Neural progenitor cell (in vitro differentiated cells): ENCODE measurements around the gene LRRC15. TPM values are rescaled to one million over a fixed set of nuclear protein-coding genes. Genes with fewer than 3 reads are reported as not detected.

Source experiments
- DNase-seq: peaks from one replicate; pipeline ENCODE4 v3.0.0-alpha.2; 2016; ENCODE audit warnings: low spot score
- H2AFZ ChIP-seq: fragments of 200-600 bp; sonication (generic); replicated peaks from 2 replicates; pipeline ENCODE4 v1.6.1; 2016; ENCODE audit warnings: antibody characterized with exemption
- H3F3A ChIP-seq: fragments of 200-600 bp; sonication (generic); 2 replicates; pipeline ENCODE4 v1.6.1; 2016; ENCODE audit warnings: antibody characterized with exemption, low read depth
- H3K27ac ChIP-seq: fragments of 200-600 bp; sonication (generic); 2 replicates; pipeline ENCODE4 v1.5.1; 2016; ENCODE audit warnings: mild to moderate bottlenecking
- H3K27me3 ChIP-seq: fragments of 200-600 bp; sonication (generic); 2 replicates; pipeline ENCODE4 v1.6.1; 2016; ENCODE audit warnings: mild to moderate bottlenecking, moderate library complexity
- H3K36me3 ChIP-seq: fragments of 200-600 bp; sonication (generic); 2 replicates; pipeline ENCODE4 v1.5.1; 2016
- H3K4me1 ChIP-seq: fragments of 200-600 bp; sonication (generic); 2 replicates; pipeline ENCODE4 v1.6.1; 2016; ENCODE audit warnings: mixed run types
- H3K4me2 ChIP-seq: fragments of 200-600 bp; sonication (generic); 2 replicates; pipeline ENCODE4 v1.6.1; 2016
- H3K4me3 ChIP-seq: fragments of 200-600 bp; sonication (generic); 2 replicates; pipeline ENCODE4 v1.5.1; 2016
- H3K79me2 ChIP-seq: fragments of 200-600 bp; sonication (generic); 2 replicates; pipeline ENCODE4 v1.6.1; 2016; ENCODE audit warnings: low read depth
- H3K9ac ChIP-seq: fragments of 200-600 bp; sonication (generic); 2 replicates; pipeline ENCODE4 v1.6.1; 2016
- H3K9me3 ChIP-seq: fragments of 200-600 bp; sonication (generic); 2 replicates; pipeline ENCODE4 v1.5.1; 2016; ENCODE audit warnings: low read depth
- H4K20me1 ChIP-seq: fragments of 200-600 bp; sonication (generic); 2 replicates; pipeline ENCODE4 v1.6.1; 2016; ENCODE audit warnings: low read depth
- H3K27ac Mint-ChIP-seq: 3 replicates; pipeline ENCODE4 v1.8.0; 2021; ENCODE audit warnings: mixed read lengths
- H3K27me3 Mint-ChIP-seq: 2 replicates; pipeline ENCODE4 v1.8.0; 2022; ENCODE audit warnings: low read depth, mild to moderate bottlenecking, inconsistent platforms, moderate library complexity, mixed read lengths; ENCODE audit not compliant: insufficient read depth
- H3K36me3 Mint-ChIP-seq: 3 replicates; pipeline ENCODE4 v1.8.0; 2021; ENCODE audit warnings: mixed read lengths
- H3K4me1 Mint-ChIP-seq: 3 replicates; pipeline ENCODE4 v1.8.0; 2021; ENCODE audit warnings: mixed read lengths
- H3K4me3 Mint-ChIP-seq: 3 replicates; pipeline ENCODE4 v1.8.0; 2021; ENCODE audit warnings: mild to moderate bottlenecking, moderate library complexity, mixed read lengths
- H3K9me3 Mint-ChIP-seq: 3 replicates; pipeline ENCODE4 v1.8.0; 2020; ENCODE audit warnings: mixed read lengths
- CTCF ChIP-seq: fragments of 200-600 bp; sonication (generic); IDR thresholded peaks from 2 replicates; pipeline ENCODE4 v1.5.1; 2017; ENCODE audit warnings: antibody characterized with exemption, mild to moderate bottlenecking
- EZH2 ChIP-seq: fragments of 200-600 bp; sonication (generic); IDR thresholded peaks from 2 replicates; pipeline ENCODE4 v1.6.1; 2017; ENCODE audit warnings: antibody characterized with exemption, mild to moderate bottlenecking, moderate library complexity
- EZH2phosphoT487 ChIP-seq: fragments of 200-600 bp; sonication (generic); IDR thresholded peaks from 2 replicates; pipeline ENCODE4 v1.6.1; 2017; ENCODE audit warnings: antibody characterized with exemption
- total RNA-seq: library from RNA; depleted of rRNA; stranded (reverse); fragments of >200 nt; gene quantifications from 2 replicates; pipeline ENCODE4 v1.2.3, GENCODE V29; 2015; ENCODE audit warnings: low replicate concordance

LRRC15 gene
- total RNA-seq, 1 donor from 2014 or later: not detected

GRCh38 chr3:194340757-194341400, 28.7 kb downstream of the LRRC15 start:
- Histone ChIP-seq H3K9ac (no peak overlapping the region), H4K20me1 (no peaks in the 10 kb centered on the region), H3K4me2 (no peak overlapping the region), H3F3A (peaks cover 14% of the 10 kb centered on the region), H3K4me1 (peaks cover 13% of the 10 kb centered on the region), H3K79me2 (no peaks in the 10 kb centered on the region), H2AFZ (no peak overlapping the region), H3K36me3 (no peaks in the 10 kb centered on the region), H3K27me3 (peaks cover 23% of the 10 kb centered on the region), H3K9me3 (no peaks in the 10 kb centered on the region), H3K4me3 (no peak overlapping the region), H3K27ac (no peak overlapping the region)
- TF ChIP-seq CTCF (no peak), EZH2 (no peak), EZH2phosphoT487 (no peak)
- no peak overlapping the region for H3K4me3 Mint-ChIP-seq
- H3K4me1 Mint-ChIP-seq: peaks cover 11% of the 10 kb centered on the region
- no peak overlapping the region for H3K27ac Mint-ChIP-seq
- no peaks in the 10 kb centered on the region for H3K36me3 Mint-ChIP-seq
- no peaks in the 10 kb centered on the region for H3K9me3 Mint-ChIP-seq
- DNase-seq: no peak
- peaks cover 20% of the 10 kb centered on the region for H3K27me3 Mint-ChIP-seq

- H3K9me3 ChIP-seq: no peaks in the 10 kb centered on the region
- H3K9ac ChIP-seq: no peak overlapping the region
- no peak overlapping the region for H2AFZ ChIP-seq
- H3K9me3 Mint-ChIP-seq: no peaks in the 10 kb centered on the region
- H3K4me1 ChIP-seq: peaks cover 13% of the 10 kb centered on the region
- H3K36me3 ChIP-seq: no peaks in the 10 kb centered on the region
- peaks cover 23% of the 10 kb centered on the region for H3K27me3 Mint-ChIP-seq
- no peak overlapping the region for H3K4me2 ChIP-seq
- no peak for TF ChIP-seq EZH2
- no peak for TF ChIP-seq CTCF
- no peak for TF ChIP-seq EZH2phosphoT487
- H3F3A ChIP-seq: peaks cover 14% of the 10 kb centered on the region
- H3K4me3 ChIP-seq: no peak overlapping the region
- H3K27ac Mint-ChIP-seq: no peak overlapping the region
- H3K27ac ChIP-seq: no peak overlapping the region
- peaks cover 11% of the 10 kb centered on the region for H3K4me1 Mint-ChIP-seq
- no peaks in the 10 kb centered on the region for H3K79me2 ChIP-seq
- no peak overlapping the region for H3K4me3 Mint-ChIP-seq
- DNase-seq: no peak
- H3K27me3 ChIP-seq: peaks cover 23% of the 10 kb centered on the region
- no peaks in the 10 kb centered on the region for H3K36me3 Mint-ChIP-seq
- H4K20me1 ChIP-seq: no peaks in the 10 kb centered on the region
These were observed 29.7 kb downstream of the LRRC15 start for GRCh38 chr3:194339840-194340239.

- Histone ChIP-seq H3K4me3 (no peak overlapping the region), H4K20me1 (no peaks in the 10 kb centered on the region), H3K4me2 (no peak overlapping the region), H3K9me3 (no peaks in the 10 kb centered on the region), H3F3A (peaks cover 14% of the 10 kb centered on the region), H3K36me3 (no peaks in the 10 kb centered on the region), H3K27me3 (peaks cover 25% of the 10 kb centered on the region), H3K4me1 (peaks cover 13% of the 10 kb centered on the region), H3K9ac (no peak overlapping the region), H3K79me2 (no peaks in the 10 kb centered on the region), H3K27ac (no peak overlapping the region), H2AFZ (no peak overlapping the region)
- Mint-ChIP-seq H3K27ac (no peak overlapping the region), H3K36me3 (no peaks in the 10 kb centered on the region), H3K4me3 (no peak overlapping the region), H3K9me3 (no peaks in the 10 kb centered on the region), H3K27me3 (peaks cover 24% of the 10 kb centered on the region), H3K4me1 (peaks cover 11% of the 10 kb centered on the region)
- TF ChIP-seq CTCF: peak; percentile 65
- TF ChIP-seq EZH2phosphoT487: no peak
- no peak for TF ChIP-seq EZH2
- DNase-seq: peak; percentile 51
These were observed 30.2 kb downstream of the LRRC15 start for GRCh38 chr3:194339356-194339755.
